GM19328 (cell line): ENCODE measurements around the gene TMOD1.
A peak's percentile ranks its signal among the peaks of the same experiment; 100 is the strongest.
"Not testable (repeated sequence)": the region's sequence is repeated elsewhere in the genome, so short reads cannot be mapped to it uniquely, and the experiment has no call there.

Source experiments
- ATAC-seq: cut with Tn5 transposase; IDR thresholded peaks from one replicate; pipeline ENCODE4 v1.9.1; 2021; ENCODE audit warnings: mild to moderate bottlenecking, moderate library complexity; ENCODE audit not compliant: unreplicated experiment

The TMOD1 gene

GRCh38 chr9:97497558-97498375, 3.7 kb upstream of the TMOD1 start:
- ATAC-seq = not testable (repeated sequence)

GRCh38 chr9:97498846-97499245, 2.6 kb upstream of the TMOD1 start:
- ATAC-seq = not testable (repeated sequence)

- no peak for ATAC-seq
Observed at GRCh38 chr9:97500263-97500662, 1.2 kb upstream of the TMOD1 start.

- ATAC-seq = no peak
Observed at GRCh38 chr9:97500765-97501176, 695 bp upstream of the TMOD1 start.

- peak; percentile 25 for ATAC-seq
Observed at GRCh38 chr9:97501972-97502221, 431 bp downstream of the TMOD1 start.

- no peak for ATAC-seq
Observed at GRCh38 chr9:97502222-97502983, 937 bp downstream of the TMOD1 start.

GRCh38 chr9:97502984-97503861, 1.8 kb downstream of the TMOD1 start:
- no peak for ATAC-seq

- ATAC-seq = no peak
Observed at GRCh38 chr9:97503862-97504210, 2.4 kb downstream of the TMOD1 start.

GRCh38 chr9:97504381-97505216, 3.1 kb downstream of the TMOD1 start:
- ATAC-seq = no peak

- no peak for ATAC-seq
Observed at GRCh38 chr9:97505845-97506244, 4.4 kb downstream of the TMOD1 start.

- no peak for ATAC-seq
Observed at GRCh38 chr9:97506306-97506705, 4.8 kb downstream of the TMOD1 start.

- no peak for ATAC-seq
Observed at GRCh38 chr9:97506787-97507186, 5.3 kb downstream of the TMOD1 start.

GRCh38 chr9:97507428-97507984, 6.0 kb downstream of the TMOD1 start:
- no peak for ATAC-seq

GRCh38 chr9:97508852-97509251, 7.4 kb downstream of the TMOD1 start:
- no peak for ATAC-seq

GRCh38 chr9:97510797-97511654, 9.6 kb downstream of the TMOD1 start:
- peak; percentile 57 for ATAC-seq

GRCh38 chr9:97511655-97512427, 10.4 kb downstream of the TMOD1 start:
- no peak for ATAC-seq

GRCh38 chr9:97512966-97513560, 11.6 kb downstream of the TMOD1 start:
- ATAC-seq = no peak

GRCh38 chr9:97514531-97514930, 13.1 kb downstream of the TMOD1 start:
- ATAC-seq = no peak
